Prostate gland (tissue), 2 donors: Measurements from ENCODE around the gene DMD.

Source experiments
- CTCF ChIP-seq, 4 experiments: fragments of 200-600 bp in 2 of 4; fragments of 450-650 bp in 2 of 4; sonication (generic) in 2 of 4; IDR thresholded peaks; 1 replicate in 3 of 4; 2 replicates in 1 of 4; pipeline ENCODE4 v1.5.1; 2016 to 2019; ENCODE audit warnings: antibody characterized with exemption in 4 of 4, mild to moderate bottlenecking in 2 of 4, moderate library complexity in 2 of 4
- POLR2A ChIP-seq: fragments of 450-650 bp; IDR thresholded peaks from one replicate; pipeline ENCODE4 v1.6.1; 2016; ENCODE audit warnings: antibody characterized with exemption, mild to moderate bottlenecking
- POLR2AphosphoS5 ChIP-seq: sonication (generic); formaldehyde crosslinking; IDR thresholded peaks from one replicate; pipeline ENCODE4 v1.6.1; 2017; ENCODE audit warnings: antibody characterized with exemption

GRCh38 chrX:31934015-31934414, 1277.3 kb downstream of the DMD start:
- TF ChIP-seq POLR2A (no peak), CTCF (IDR thresholded peaks at IDR 0.05) (no peak), POLR2AphosphoS5 (no peak)
